ENCODE data around the gene TMEM259. TPM values are rescaled to one million over a fixed set of nuclear protein-coding genes. Genes with fewer than 3 reads are reported as not detected.
A peak's percentile ranks its signal among the peaks of the same experiment; 100 is the strongest.

The TMEM259 gene
- total and polyA plus RNA-seq, 9 of the 15 experiments (the other 6 are each of a cell fraction or from before 2014, with no cell fraction given): 0.52 to 231 (median 63.6) TPM

DNA sequence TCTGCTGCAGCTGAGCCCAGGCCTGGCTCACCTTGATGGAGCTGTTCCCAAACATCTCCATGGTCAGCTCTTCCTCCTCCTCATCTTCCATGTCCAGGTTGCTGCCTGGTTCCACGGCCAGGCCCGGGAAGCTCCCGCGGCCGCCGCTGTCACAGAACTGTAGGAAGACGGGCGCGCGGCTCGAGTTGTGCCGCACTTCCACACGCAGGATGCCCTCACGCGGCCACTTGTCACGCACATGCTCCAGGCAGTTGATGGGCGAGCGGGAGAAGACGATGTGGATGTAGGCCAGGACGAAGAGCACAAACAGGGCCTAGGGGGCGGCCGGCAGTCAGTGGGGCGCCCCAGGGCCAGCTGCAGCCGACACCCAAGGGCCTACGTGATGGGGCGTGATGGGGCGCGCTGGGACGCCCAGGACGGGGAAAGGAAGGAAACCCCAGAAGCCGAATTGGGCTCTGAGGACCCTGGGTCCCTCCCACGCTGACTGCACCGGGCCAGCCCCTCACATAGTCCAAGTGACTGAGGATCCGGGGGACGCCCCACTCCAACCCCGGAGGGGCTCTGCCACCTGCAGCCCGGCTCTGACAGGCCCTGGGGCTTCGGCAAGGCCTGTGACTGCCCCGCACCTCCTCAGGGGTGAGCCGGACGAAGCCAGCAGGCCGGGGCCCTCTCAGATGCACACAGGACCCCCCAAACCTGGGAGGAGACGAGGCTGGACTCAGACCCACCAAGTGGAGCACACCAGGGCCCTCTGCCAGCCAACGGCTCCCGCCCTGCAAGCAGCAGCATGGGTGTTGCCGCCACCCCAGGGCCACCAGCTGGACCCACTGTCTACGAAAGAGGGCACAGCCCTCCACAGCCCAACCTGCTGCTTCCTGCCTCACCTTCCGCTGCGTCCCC is 6.5 kb downstream of the TMEM259 start:
- Histone ChIP-seq H2AFZ (ENCODE audit: low read depth, low read length) (no peak overlapping the region), H3K4me2 (ENCODE audit: insufficient read depth, low read length) (no peak overlapping the region), H3K79me2 (ENCODE audit: control insufficient read depth, insufficient read depth, low read length) (peaks cover 63% of the 10 kb centered on the region), H3K9me3 (replicated peaks; ENCODE audit: control insufficient read depth, insufficient read depth, low read depth, low read length) (no peaks in the 10 kb centered on the region), H3K36me3 (ENCODE audit: control insufficient read depth, insufficient read depth, low read length) (peaks cover 92% of the 10 kb centered on the region; the same call in 2 of the 3 replicates), H3K27ac (ENCODE audit: extremely low read depth, low read depth, low read length) (no peak overlapping the region), H3K4me1 (replicated peaks in 1 of 2; ENCODE audit: control insufficient read depth in 2 of 2, insufficient read depth in 2 of 2, low read length in 2 of 2) (peaks cover 23 to 92% of the 10 kb centered on the region in 2 experiments), H4K20me1 (replicated peaks; ENCODE audit: control insufficient read depth, insufficient read depth, low read length) (peaks cover 41% of the 10 kb centered on the region), H3K27me3 (ENCODE audit: control insufficient read depth in 2 of 2, insufficient read depth in 2 of 2, low read length in 2 of 2) (no peaks in the 10 kb centered on the region), H3K4me3 (no peak overlapping the region), H3K9ac (ENCODE audit: insufficient read depth in 1 of 2, low read depth in 2 of 2, low read length in 2 of 2) (peak overlapping the region in 1 of 2 experiments; percentile 78; a peak in 2 of 4 replicates), H3K9me1 (ENCODE audit: control insufficient read depth, insufficient read depth, low read length) (peaks cover 16% of the 10 kb centered on the region)
- DNase-seq (ENCODE audit: extremely low read depth in 1 of 4, low spot score in 3 of 4) (no peak), ATAC-seq (no peak), FAIRE-seq (no peak)
- BruUV-seq (replicated peaks): no TSS peak
- TF ChIP-seq ZNF347 (CRISPR knock-in tag; IDR thresholded peaks at IDR 0.05; ENCODE audit: low read depth) (no peak), POLR2G (IDR thresholded peaks at IDR 0.05; ENCODE audit: low read depth, low read length) (peak; percentile 37), RBFOX2 (IDR thresholded peaks at IDR 0.05; ENCODE audit: low read depth, low read length) (peak; percentile 28; the same call in 1 of the 2 replicates)
- intact Hi-C loops (cut with micrococcal nuclease) (no loop called here), in situ Hi-C loops (cut with MboI) (no loop called here)
- 95% methylated on average over 38 of the region's 49 CpGs for WGBS (ENCODE audit: insufficient coverage, low coverage, missing lambda C conversion rate)
- CTCF ChIA-PET (ENCODE audit: low intra/inter-chr PET ratio): no interaction called here
- POLR2A ChIA-PET: interaction anchor here (0.6 to 1.8 kb wide), 6 partner anchors 10 to 277 kb away, joined by 3 to 9 read pairs (median 4); partner anchors contain the start of gene CNN2

- peaks cover 14% of the 10 kb centered on the region for H3K9me1 ChIP-seq (ENCODE audit: control insufficient read depth, insufficient read depth, low read length)
- H3K4me3 ChIP-seq: no peak overlapping the region
- BruUV-seq (replicated peaks): no TSS peak
- H3K27ac ChIP-seq (ENCODE audit: extremely low read depth, low read depth, low read length): no peak overlapping the region
- peaks cover 51% of the 10 kb centered on the region for H3K79me2 ChIP-seq (ENCODE audit: control insufficient read depth, insufficient read depth, low read length)
- H4K20me1 ChIP-seq (replicated peaks; ENCODE audit: control insufficient read depth, insufficient read depth, low read length): peaks cover 29% of the 10 kb centered on the region
- WGBS (ENCODE audit: insufficient coverage, low coverage, missing lambda C conversion rate): 92% methylated on average over 7 of the region's 10 CpGs
- DNase-seq (ENCODE audit: extremely low read depth in 1 of 4, low spot score in 3 of 4) (no peak), ATAC-seq (no peak), FAIRE-seq (no peak)
- no peaks in the 10 kb centered on the region for H3K27me3 ChIP-seq (ENCODE audit: control insufficient read depth in 2 of 2, insufficient read depth in 2 of 2, low read length in 2 of 2)
- POLR2A ChIA-PET: interaction anchor here (0.6 to 1.8 kb wide), 5 partner anchors 9 to 28 kb away, joined by 3 to 9 read pairs (median 4); partner anchors contain the start of gene CNN2
- intact Hi-C loops (cut with micrococcal nuclease): no loop called here
- TF ChIP-seq POLR2A (conservative IDR thresholded peaks at IDR 0.05): 0 out of 2 replicates have a peak, but pooled peaks have one; percentile 15
- TF ChIP-seq, protein P1, sequence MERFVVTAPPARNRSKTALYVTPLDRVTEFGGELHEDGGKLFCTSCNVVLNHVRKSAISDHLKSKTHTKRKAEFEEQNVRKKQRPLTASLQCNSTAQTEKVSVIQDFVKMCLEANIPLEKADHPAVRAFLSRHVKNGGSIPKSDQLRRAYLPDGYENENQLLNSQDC (CRISPR knock-in tag; IDR thresholded peaks at IDR 0.05): no peak
- TF ChIP-seq SUPT5H (IDR thresholded peaks at IDR 0.05): 0 out of 2 replicates have a peak, but pooled peaks have one; percentile 3
- TF ChIP-seq POLR2G (IDR thresholded peaks at IDR 0.05; ENCODE audit: low read depth, low read length): 0 out of 2 replicates have a peak, but pooled peaks have one; percentile 2
- no peak overlapping the region for H2AFZ ChIP-seq (ENCODE audit: low read depth, low read length)
- peak overlapping the region in 1 of 2 experiments; percentile 58; a peak in 1 of 4 replicates for H3K9ac ChIP-seq (ENCODE audit: insufficient read depth in 1 of 2, low read depth in 2 of 2, low read length in 2 of 2)
- peaks cover 17 to 91% of the 10 kb centered on the region in 2 experiments for H3K4me1 ChIP-seq (replicated peaks in 1 of 2; ENCODE audit: control insufficient read depth in 2 of 2, insufficient read depth in 2 of 2, low read length in 2 of 2)
- H3K36me3 ChIP-seq (ENCODE audit: control insufficient read depth, insufficient read depth, low read length): peaks cover 88% of the 10 kb centered on the region; the same call in 2 of the 3 replicates
- in situ Hi-C loops (cut with MboI): no loop called here
- CTCF ChIA-PET (ENCODE audit: low intra/inter-chr PET ratio): no interaction called here
- no peaks in the 10 kb centered on the region for H3K9me3 ChIP-seq (replicated peaks; ENCODE audit: control insufficient read depth, insufficient read depth, low read depth, low read length)
- H3K4me2 ChIP-seq (ENCODE audit: insufficient read depth, low read length): no peak overlapping the region
Measured at GRCh38 chr19:1013218-1013617, 7.7 kb downstream of the TMEM259 start.
